Tibial artery (tissue), 4 donors: ENCODE results near the gene ERGIC1.

ENCODE experiments used
- DNase-seq, 2 donors: peaks; one replicate each; pipeline ENCODE4 v3.0.0-alpha.2; 2019
- H3K27ac ChIP-seq, 2 donors: fragments of 200-600 bp; sonication (generic) in 1 of 2; 1 replicate in 1 of 2; 2 replicates in 1 of 2; pipeline ENCODE4 v1.5.1; 2018 to 2019; ENCODE audit warnings: mild to moderate bottlenecking in 1 of 2
- H3K27me3 ChIP-seq, 2 donors: fragments of 200-600 bp; sonication (generic) in 1 of 2; one replicate each; pipeline versions ENCODE4 v1.5.1 to v1.6.0; 2016 to 2019
- H3K36me3 ChIP-seq, 3 donors: fragments of 200-600 bp; sonication (generic) in 2 of 3; one replicate each; pipeline ENCODE4 v1.5.1; 2016 to 2019; ENCODE audit warnings: mild to moderate bottlenecking in 2 of 3
- H3K4me1 ChIP-seq, 4 donors: fragments of 200-600 bp; sonication (generic) in 2 of 4; 1 replicate in 3 of 4; 2 replicates in 1 of 4; pipeline ENCODE4 v1.5.1; 2016 to 2019
- H3K4me3 ChIP-seq, 2 donors: fragments of 200-600 bp; sonication (generic) in 1 of 2; 1 replicate in 1 of 2; 2 replicates in 1 of 2; pipeline ENCODE4 v1.5.1; 2018 to 2019; ENCODE audit warnings: mild to moderate bottlenecking in 2 of 2
- H3K9me3 ChIP-seq, 3 donors: fragments of 200-600 bp; sonication (generic) in 1 of 3; one replicate each; pipeline ENCODE4 v1.5.1; 2016 to 2019
- intact Hi-C: fragments of 100-400 bp; cut with DNase I; formaldehyde crosslinking; loops from one replicate; pipeline ENCODE4 v1.15.0; 2023; ENCODE audit warnings: low total_unique reads
- TF ChIP-seq, protein P1 (sequence below), 2 experiments: fragments of 200-600 bp in 1 of 2; fragments of 450-650 bp in 1 of 2; IDR thresholded peaks; one replicate each; pipeline ENCODE4 v1.5.1; 2017 to 2019; ENCODE audit warnings: antibody characterized with exemption in 2 of 2, mild to moderate bottlenecking in 1 of 2, moderate library complexity in 1 of 2

ERGIC1 gene

GRCh38 chr5:172931001-172931536 is 97.0 kb downstream of the ERGIC1 start:
- Histone ChIP-seq H3K4me3 (no peak overlapping the region), H3K27me3 (no peaks in the 10 kb centered on the region), H3K36me3 (peaks cover 25 to 62% (median 50%) of the 10 kb centered on the region in 3 donors), H3K9me3 (no peaks in the 10 kb centered on the region), H3K27ac (peak overlapping the region; percentile 65 to 75), H3K4me1 (peaks cover 0 to 27% (median 21%) of the 10 kb centered on the region in 4 donors)
- intact Hi-C loops, result loop anchor here (10.0 kb wide), 1 partner anchor 456 kb away; no protein-coding TSS in a partner anchor
- DNase-seq, result peak; percentile 86 to 93
- TF ChIP-seq, protein P1, sequence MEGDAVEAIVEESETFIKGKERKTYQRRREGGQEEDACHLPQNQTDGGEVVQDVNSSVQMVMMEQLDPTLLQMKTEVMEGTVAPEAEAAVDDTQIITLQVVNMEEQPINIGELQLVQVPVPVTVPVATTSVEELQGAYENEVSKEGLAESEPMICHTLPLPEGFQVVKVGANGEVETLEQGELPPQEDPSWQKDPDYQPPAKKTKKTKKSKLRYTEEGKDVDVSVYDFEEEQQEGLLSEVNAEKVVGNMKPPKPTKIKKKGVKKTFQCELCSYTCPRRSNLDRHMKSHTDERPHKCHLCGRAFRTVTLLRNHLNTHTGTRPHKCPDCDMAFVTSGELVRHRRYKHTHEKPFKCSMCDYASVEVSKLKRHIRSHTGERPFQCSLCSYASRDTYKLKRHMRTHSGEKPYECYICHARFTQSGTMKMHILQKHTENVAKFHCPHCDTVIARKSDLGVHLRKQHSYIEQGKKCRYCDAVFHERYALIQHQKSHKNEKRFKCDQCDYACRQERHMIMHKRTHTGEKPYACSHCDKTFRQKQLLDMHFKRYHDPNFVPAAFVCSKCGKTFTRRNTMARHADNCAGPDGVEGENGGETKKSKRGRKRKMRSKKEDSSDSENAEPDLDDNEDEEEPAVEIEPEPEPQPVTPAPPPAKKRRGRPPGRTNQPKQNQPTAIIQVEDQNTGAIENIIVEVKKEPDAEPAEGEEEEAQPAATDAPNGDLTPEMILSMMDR (IDR thresholded peaks at IDR 0.05), result no peak

- peak overlapping the region; percentile 65 to 75 for H3K27ac ChIP-seq
- H3K4me1 ChIP-seq, result peaks cover 0 to 27% (median 21%) of the 10 kb centered on the region in 4 donors
- H3K4me3 ChIP-seq, result no peak overlapping the region
- TF ChIP-seq, protein P1 (IDR thresholded peaks at IDR 0.05), result peak; percentile 96 to 99
- DNase-seq, result peak; percentile 69 to 87
- H3K9me3 ChIP-seq, result no peaks in the 10 kb centered on the region
- intact Hi-C loops, result loop anchor here (10.0 kb wide), 1 partner anchor 458 kb away; no protein-coding TSS in a partner anchor
- H3K36me3 ChIP-seq, result peaks cover 29 to 62% (median 47%) of the 10 kb centered on the region in 3 donors
- H3K27me3 ChIP-seq, result no peaks in the 10 kb centered on the region
These were observed 98.4 kb downstream of the ERGIC1 start for GRCh38 chr5:172932313-172933017.

DNA sequence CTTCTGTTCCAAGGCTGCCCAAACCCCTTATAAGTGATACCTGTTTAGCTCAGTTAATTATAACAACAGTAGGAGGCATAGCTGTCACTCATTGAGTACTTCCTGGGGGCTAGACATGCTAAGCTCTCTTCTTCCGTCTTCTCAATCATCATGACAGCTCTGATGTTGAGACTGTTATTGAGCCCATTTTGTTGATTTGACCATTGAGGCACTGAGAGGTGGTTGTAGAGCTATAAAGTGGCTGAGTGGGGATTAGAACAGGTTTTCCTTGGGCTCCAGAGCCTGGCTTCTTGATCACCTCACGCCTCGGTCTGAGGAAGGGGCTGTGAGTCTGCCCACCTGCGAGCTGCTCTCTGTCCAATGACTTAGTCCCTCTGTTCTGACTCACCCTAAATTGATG is 99.2 kb downstream of the ERGIC1 start:
- Histone ChIP-seq H3K27ac (peak overlapping the region; percentile 65 to 75), H3K36me3 (peaks cover 35 to 62% (median 47%) of the 10 kb centered on the region in 3 donors), H3K27me3 (no peaks in the 10 kb centered on the region)

DNA sequence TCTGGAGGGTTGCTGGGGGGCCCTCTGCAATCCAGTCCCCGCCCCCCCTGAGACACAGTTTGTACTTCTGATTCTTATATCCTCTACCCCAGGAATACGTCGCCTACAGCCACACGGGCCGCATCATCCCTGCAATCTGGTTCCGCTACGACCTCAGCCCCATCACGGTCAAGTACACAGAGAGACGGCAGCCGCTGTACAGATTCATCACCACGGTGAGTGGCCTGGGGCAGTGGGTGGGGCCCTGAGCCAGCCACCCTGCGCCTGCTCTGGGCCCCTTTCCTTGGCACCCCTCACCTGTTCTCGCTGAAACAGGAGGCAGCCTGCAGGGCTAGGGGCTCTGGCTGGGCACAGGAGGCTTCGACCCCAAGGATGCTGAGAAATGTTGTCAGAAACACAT is 101.0 kb downstream of the ERGIC1 start:
- peaks cover 0 to 27% (median 21%) of the 10 kb centered on the region in 4 donors for H3K4me1 ChIP-seq
- H3K27me3 ChIP-seq, result no peaks in the 10 kb centered on the region
- intact Hi-C loops, result loop anchor here (2.0 to 10.0 kb wide), 2 partner anchors 222 to 460 kb away; no protein-coding TSS in a partner anchor
- H3K27ac ChIP-seq, result no peak overlapping the region
- TF ChIP-seq, protein P1 (IDR thresholded peaks at IDR 0.05), result no peak
- H3K9me3 ChIP-seq, result no peaks in the 10 kb centered on the region
- H3K36me3 ChIP-seq, result peaks cover 46 to 74% (median 59%) of the 10 kb centered on the region in 3 donors
- H3K4me3 ChIP-seq, result no peak overlapping the region
- no peak for DNase-seq

More for the DNA sequence above, 99.2 kb downstream of the ERGIC1 start:
- Histone ChIP-seq H3K4me1 (peaks cover 0 to 27% (median 21%) of the 10 kb centered on the region in 4 donors), H3K4me3 (no peak overlapping the region), H3K9me3 (no peaks in the 10 kb centered on the region)
- no peak for DNase-seq
- TF ChIP-seq, protein P1 (IDR thresholded peaks at IDR 0.05), result no peak
- intact Hi-C loops, result loop anchor here (10.0 kb wide), 1 partner anchor 458 kb away; no protein-coding TSS in a partner anchor

GRCh38 chr5:172936401-172936800 is 102.3 kb downstream of the ERGIC1 start:
- no peak overlapping the region for H3K4me3 ChIP-seq
- intact Hi-C loops, result loop anchor here (10.0 kb wide), 1 partner anchor 462 kb away; no protein-coding TSS in a partner anchor
- H3K27me3 ChIP-seq, result no peaks in the 10 kb centered on the region
- H3K36me3 ChIP-seq, result peaks cover 46 to 83% (median 66%) of the 10 kb centered on the region in 3 donors
- H3K27ac ChIP-seq, result no peak overlapping the region
- H3K4me1 ChIP-seq, result peaks cover 0 to 16% (median 14%) of the 10 kb centered on the region in 4 donors
- no peaks in the 10 kb centered on the region for H3K9me3 ChIP-seq
- DNase-seq, result no peak
- TF ChIP-seq, protein P1 (IDR thresholded peaks at IDR 0.05), result no peak
